Ascending aorta (tissue), 2 donors: ENCODE data around the gene OPN4. TPM values are rescaled to one million over a fixed set of nuclear protein-coding genes. Genes with fewer than 3 reads are reported as not detected.

Source experiments
- DNase-seq, 2 donors: peaks; one replicate each; pipeline ENCODE4 v3.0.0-alpha.2; 2019; ENCODE audit warnings: low spot score in 2 of 2
- H3K27ac ChIP-seq, 2 donors: fragments of 200-600 bp; sonication (generic); one replicate each; pipeline ENCODE4 v1.5.1; 2016 to 2017; ENCODE audit warnings: mild to moderate bottlenecking in 1 of 2
- H3K27me3 ChIP-seq: fragments of 200-600 bp; sonication (generic); one replicate; pipeline ENCODE4 v1.5.1; 2017
- H3K36me3 ChIP-seq, 2 donors: fragments of 200-600 bp; sonication (generic); one replicate each; pipeline ENCODE4 v1.5.1; 2016
- H3K4me1 ChIP-seq, 2 donors: fragments of 200-600 bp; sonication (generic); one replicate each; pipeline ENCODE4 v1.5.1; 2016 to 2017; ENCODE audit warnings: mild to moderate bottlenecking in 1 of 2
- H3K4me3 ChIP-seq, 2 donors: fragments of 200-600 bp; sonication (generic); one replicate each; pipeline ENCODE4 v1.5.1; 2016 to 2017; ENCODE audit warnings: mild to moderate bottlenecking in 1 of 2
- H3K9me3 ChIP-seq, 2 donors: fragments of 200-600 bp; sonication (generic); one replicate each; pipeline ENCODE4 v1.5.1; 2016
- intact Hi-C: fragments of 100-400 bp; cut with DNase I; formaldehyde crosslinking; loops from one replicate; pipeline ENCODE4 v1.15.1; 2023
- total RNA-seq: library from RNA; depleted of rRNA; stranded (reverse); fragments of >200 nt; gene quantifications from one replicate; pipeline ENCODE4 v1.1.0, GENCODE V29; 2016
- TF ChIP-seq, protein P1 (sequence below), 3 experiments: fragments of 200-600 bp in 2 of 3; fragments of 450-650 bp in 1 of 3; sonication (generic) in 2 of 3; IDR thresholded peaks; one replicate each; pipeline ENCODE4 v1.5.1; 2016 to 2019; ENCODE audit warnings: antibody characterized with exemption in 3 of 3, mild to moderate bottlenecking in 1 of 3, moderate library complexity in 1 of 3

OPN4 gene
- total RNA-seq, 1 donor from 2014 or later: not detected

DNA sequence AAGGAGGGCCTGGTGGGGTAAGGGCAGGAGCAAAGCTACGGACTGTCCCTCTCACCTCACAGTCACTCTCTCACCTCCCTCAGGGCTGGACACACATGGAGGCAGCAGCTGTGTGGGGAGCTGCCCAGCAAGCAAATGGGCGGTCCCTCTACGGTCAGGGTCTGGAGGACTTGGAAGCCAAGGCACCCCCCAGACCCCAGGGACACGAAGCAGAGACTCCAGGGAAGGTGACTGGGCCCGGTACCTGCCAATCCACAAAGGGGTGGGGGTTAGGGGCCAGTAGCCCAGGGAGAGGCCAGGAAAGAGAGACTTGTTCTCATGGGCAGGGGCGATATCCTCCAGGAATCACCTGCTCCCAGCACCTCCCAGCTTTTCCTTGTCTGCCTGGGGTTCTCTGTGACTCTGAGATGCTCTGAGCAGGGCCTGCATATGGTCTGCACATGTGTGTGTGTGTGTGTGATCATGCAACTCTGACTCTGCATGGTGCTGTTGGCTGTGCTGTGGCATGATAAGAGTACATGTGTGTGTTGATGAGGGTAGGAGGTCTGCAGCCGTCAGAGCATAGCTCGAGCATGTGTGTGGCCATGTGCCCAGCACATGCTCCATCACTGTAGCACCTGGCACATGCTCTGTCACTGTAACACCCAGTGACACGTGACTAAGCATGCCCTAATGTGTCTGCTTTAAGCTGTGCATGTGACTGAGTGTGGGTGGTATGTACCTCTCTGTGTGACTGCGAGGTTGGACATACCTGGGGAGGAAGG, 9.4 kb downstream of the OPN4 start:
- H3K9me3 ChIP-seq: no peaks in the 10 kb centered on the region
- no peak overlapping the region for H3K4me3 ChIP-seq
- DNase-seq: no peak
- H3K27me3 ChIP-seq: no peaks in the 10 kb centered on the region
- H3K4me1 ChIP-seq: peaks cover 6 to 18% of the 10 kb centered on the region in 2 donors
- intact Hi-C loops: loop anchor here (10.0 kb wide), 1 partner anchor 431 kb away; the partner anchor contains the start of genes GLUD1 and SHLD2
- no peak overlapping the region for H3K27ac ChIP-seq
- H3K36me3 ChIP-seq: no peaks in the 10 kb centered on the region
- TF ChIP-seq, protein P1, sequence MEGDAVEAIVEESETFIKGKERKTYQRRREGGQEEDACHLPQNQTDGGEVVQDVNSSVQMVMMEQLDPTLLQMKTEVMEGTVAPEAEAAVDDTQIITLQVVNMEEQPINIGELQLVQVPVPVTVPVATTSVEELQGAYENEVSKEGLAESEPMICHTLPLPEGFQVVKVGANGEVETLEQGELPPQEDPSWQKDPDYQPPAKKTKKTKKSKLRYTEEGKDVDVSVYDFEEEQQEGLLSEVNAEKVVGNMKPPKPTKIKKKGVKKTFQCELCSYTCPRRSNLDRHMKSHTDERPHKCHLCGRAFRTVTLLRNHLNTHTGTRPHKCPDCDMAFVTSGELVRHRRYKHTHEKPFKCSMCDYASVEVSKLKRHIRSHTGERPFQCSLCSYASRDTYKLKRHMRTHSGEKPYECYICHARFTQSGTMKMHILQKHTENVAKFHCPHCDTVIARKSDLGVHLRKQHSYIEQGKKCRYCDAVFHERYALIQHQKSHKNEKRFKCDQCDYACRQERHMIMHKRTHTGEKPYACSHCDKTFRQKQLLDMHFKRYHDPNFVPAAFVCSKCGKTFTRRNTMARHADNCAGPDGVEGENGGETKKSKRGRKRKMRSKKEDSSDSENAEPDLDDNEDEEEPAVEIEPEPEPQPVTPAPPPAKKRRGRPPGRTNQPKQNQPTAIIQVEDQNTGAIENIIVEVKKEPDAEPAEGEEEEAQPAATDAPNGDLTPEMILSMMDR (IDR thresholded peaks at IDR 0.05): no peak

DNA sequence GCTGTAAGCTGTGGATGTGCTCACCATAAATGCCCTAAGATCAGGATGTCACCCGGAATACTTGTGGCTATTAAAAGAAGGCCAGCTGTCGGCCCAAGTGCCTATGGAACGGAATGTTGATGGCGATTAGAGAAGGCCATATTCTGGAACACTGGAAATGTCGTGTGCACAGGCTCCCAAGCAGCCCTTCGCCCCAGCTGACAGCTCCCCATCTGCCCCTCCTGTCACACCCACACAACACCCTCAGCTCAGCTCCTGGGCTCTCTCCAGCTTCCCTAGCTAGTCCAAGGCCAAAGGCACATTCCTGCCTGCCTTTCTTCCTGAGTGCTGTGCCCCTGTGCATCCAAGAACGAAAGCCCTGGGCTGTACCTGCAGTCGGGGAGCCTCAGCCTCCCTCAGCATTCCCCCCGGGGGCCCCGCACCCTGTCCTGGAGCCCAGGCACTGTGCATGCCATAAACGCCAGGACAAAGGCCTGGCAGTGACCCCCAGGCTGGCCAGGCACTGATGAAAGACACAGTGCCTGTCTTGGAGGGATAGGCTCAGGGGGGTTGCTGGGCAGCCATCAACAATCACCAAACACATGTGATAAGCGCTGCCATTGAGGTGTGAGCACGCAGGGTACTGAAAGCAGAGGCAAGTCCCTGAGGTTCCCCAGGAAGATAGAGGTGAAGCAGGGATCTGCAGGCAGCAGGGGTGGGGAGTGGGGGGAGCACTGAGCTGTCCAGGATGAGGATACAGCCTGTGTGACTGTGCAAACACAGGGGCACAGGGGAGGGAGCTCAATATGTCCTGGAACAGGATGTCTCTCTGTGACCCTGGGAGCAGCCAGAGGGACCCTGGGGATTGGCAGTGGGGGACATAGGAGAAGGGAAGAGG, 10.2 kb downstream of the OPN4 start:
- Histone ChIP-seq H3K4me1 (peaks cover 6 to 18% of the 10 kb centered on the region in 2 donors), H3K4me3 (no peak overlapping the region), H3K9me3 (no peaks in the 10 kb centered on the region), H3K36me3 (no peaks in the 10 kb centered on the region), H3K27ac (peak overlapping the region in 1 of 2 donors; percentile 30), H3K27me3 (no peaks in the 10 kb centered on the region)
- TF ChIP-seq, protein P1 (IDR thresholded peaks at IDR 0.05): no peak
- DNase-seq: no peak
- intact Hi-C loops: loop anchor here (10.0 kb wide), 1 partner anchor 430 kb away; the partner anchor contains the start of genes GLUD1 and SHLD2

DNA sequence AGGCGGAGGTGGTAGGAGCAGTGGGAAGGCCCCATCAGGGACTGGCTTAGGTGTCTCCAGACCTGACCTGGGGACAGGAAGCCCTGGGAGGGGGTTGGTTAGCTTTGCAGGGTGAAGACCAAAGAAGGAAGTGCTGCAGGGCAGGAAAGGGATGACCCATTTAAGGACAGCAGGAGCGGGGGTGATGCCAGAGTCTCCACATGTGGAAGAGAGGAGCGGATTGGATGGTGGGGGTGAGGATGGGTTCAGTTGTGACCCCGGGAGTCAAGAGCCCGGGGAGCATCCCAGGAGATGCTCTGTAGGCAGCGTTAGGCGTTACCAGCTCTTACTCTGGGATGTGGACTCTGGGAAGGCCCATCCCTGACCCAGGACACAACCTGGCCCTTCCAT, 10.9 kb downstream of the OPN4 start:
- H3K36me3 ChIP-seq: no peaks in the 10 kb centered on the region
- no peaks in the 10 kb centered on the region for H3K27me3 ChIP-seq
- H3K27ac ChIP-seq: no peak overlapping the region
- peaks cover 6 to 22% of the 10 kb centered on the region in 2 donors for H3K4me1 ChIP-seq
- intact Hi-C loops: loop anchor here (10.0 kb wide), 1 partner anchor 430 kb away; the partner anchor contains the start of genes GLUD1 and SHLD2
- no peaks in the 10 kb centered on the region for H3K9me3 ChIP-seq
- DNase-seq: no peak
- TF ChIP-seq, protein P1 (IDR thresholded peaks at IDR 0.05): no peak
- H3K4me3 ChIP-seq: no peak overlapping the region

DNA sequence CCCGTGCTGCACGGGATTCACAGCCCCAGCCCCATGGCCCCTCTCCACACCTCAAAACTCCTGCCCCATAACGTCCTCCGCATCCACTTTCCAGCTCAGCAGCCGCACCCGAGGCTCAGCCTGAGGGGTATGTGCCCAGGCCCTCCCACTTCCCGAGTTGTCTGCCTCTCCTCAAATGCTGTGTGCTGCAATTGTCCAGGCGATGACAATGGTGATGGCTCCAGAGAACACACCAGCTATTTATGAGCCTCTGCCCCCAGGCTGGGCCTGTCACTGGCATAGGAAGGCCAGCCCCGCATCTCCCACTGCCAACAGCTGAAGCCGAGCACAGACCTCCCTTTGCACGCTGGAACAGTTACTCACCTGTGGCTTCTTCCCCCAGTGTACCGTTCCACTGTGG, 11.5 kb downstream of the OPN4 start:
- Histone ChIP-seq H3K36me3 (no peaks in the 10 kb centered on the region), H3K9me3 (no peaks in the 10 kb centered on the region), H3K4me3 (no peak overlapping the region), H3K27me3 (no peaks in the 10 kb centered on the region), H3K4me1 (peaks cover 6 to 22% of the 10 kb centered on the region in 2 donors), H3K27ac (peak overlapping the region in 1 of 2 donors; percentile 92)
- TF ChIP-seq, protein P1 (IDR thresholded peaks at IDR 0.05): no peak
- no peak for DNase-seq
- intact Hi-C loops: loop anchor here (10.0 kb wide), 1 partner anchor 429 kb away; the partner anchor contains the start of genes GLUD1 and SHLD2

DNA sequence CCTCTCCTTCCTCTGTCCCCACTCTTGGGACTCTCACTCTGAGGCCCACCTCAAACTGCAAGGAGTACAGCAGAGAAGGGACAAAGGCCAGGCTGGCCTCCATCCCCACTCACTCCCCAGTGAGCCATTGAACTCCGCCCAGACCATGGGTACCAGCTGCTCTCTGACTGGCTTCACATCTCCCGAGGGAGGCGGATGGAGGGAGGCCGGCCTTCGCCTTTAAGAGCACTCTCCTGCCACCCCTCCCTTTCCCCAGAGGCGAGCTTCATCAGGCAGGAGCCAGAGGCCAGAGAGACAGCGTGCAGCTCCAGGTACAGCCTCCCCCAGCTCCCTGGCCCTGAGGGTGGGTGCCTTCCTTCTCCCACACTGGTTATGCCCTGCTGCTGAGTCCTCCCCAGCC, 12.2 kb downstream of the OPN4 start:
- no peaks in the 10 kb centered on the region for H3K9me3 ChIP-seq
- H3K27me3 ChIP-seq: no peaks in the 10 kb centered on the region
- intact Hi-C loops: loop anchor here (10.0 kb wide), 1 partner anchor 428 kb away; the partner anchor contains the start of genes GLUD1 and SHLD2
- peaks cover 6 to 28% of the 10 kb centered on the region in 2 donors for H3K4me1 ChIP-seq
- DNase-seq: no peak
- TF ChIP-seq, protein P1 (IDR thresholded peaks at IDR 0.05): no peak
- no peak overlapping the region for H3K4me3 ChIP-seq
- no peaks in the 10 kb centered on the region for H3K36me3 ChIP-seq
- peak overlapping the region; percentile 92 for H3K27ac ChIP-seq
